ENCODE results near the gene NAA25.

DNA sequence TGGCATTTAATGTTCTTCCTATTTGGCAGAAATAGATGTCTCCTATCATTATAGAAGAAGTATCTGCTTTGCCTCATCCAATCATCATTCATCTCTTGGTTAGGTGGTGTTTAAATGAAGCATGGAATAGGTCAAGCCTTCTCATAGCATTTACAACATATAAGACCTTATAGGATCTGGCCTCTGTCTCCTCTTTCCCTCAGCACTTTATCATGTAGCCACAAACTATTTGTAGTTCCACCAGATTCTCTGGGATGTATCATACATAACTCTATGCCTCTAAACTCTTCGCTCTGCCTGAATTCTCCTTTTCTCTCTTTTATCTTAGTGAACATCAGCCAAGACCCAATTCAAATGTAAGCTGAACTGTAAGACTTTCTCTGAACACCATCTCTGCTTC lies 20.7 kb downstream of the NAA25 start:
- TF ChIP-seq, protein P1, sequence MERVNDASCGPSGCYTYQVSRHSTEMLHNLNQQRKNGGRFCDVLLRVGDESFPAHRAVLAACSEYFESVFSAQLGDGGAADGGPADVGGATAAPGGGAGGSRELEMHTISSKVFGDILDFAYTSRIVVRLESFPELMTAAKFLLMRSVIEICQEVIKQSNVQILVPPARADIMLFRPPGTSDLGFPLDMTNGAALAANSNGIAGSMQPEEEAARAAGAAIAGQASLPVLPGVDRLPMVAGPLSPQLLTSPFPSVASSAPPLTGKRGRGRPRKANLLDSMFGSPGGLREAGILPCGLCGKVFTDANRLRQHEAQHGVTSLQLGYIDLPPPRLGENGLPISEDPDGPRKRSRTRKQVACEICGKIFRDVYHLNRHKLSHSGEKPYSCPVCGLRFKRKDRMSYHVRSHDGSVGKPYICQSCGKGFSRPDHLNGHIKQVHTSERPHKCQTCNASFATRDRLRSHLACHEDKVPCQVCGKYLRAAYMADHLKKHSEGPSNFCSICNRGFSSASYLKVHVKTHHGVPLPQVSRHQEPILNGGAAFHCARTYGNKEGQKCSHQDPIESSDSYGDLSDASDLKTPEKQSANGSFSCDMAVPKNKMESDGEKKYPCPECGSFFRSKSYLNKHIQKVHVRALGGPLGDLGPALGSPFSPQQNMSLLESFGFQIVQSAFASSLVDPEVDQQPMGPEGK (CRISPR knock-in tag; IDR thresholded peaks at IDR 0.05; ENCODE audit: borderline replicate concordance) = no peak
- no peak for TF ChIP-seq RARB (CRISPR knock-in tag; IDR thresholded peaks at IDR 0.05)
- TF ChIP-seq, protein P2, sequence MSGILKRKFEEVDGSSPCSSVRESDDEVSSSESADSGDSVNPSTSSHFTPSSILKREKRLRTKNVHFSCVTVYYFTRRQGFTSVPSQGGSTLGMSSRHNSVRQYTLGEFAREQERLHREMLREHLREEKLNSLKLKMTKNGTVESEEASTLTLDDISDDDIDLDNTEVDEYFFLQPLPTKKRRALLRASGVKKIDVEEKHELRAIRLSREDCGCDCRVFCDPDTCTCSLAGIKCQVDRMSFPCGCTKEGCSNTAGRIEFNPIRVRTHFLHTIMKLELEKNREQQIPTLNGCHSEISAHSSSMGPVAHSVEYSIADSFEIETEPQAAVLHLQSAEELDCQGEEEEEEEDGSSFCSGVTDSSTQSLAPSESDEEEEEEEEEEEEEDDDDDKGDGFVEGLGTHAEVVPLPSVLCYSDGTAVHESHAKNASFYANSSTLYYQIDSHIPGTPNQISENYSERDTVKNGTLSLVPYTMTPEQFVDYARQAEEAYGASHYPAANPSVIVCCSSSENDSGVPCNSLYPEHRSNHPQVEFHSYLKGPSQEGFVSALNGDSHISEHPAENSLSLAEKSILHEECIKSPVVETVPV (CRISPR knock-in tag; IDR thresholded peaks at IDR 0.05) = no peak
- no peak for TF ChIP-seq ZNF8 (CRISPR knock-in tag; IDR thresholded peaks at IDR 0.05)
- no peak for TF ChIP-seq ZNF70 (CRISPR knock-in tag; IDR thresholded peaks at IDR 0.05)
- TF ChIP-seq TOX (CRISPR knock-in tag; IDR thresholded peaks at IDR 0.05; ENCODE audit: borderline replicate concordance) = no peak
- no peak for TF ChIP-seq TCF4 (CRISPR knock-in tag; IDR thresholded peaks at IDR 0.05; ENCODE audit: borderline replicate concordance)
